Right lung (tissue), 5 donors: ENCODE measurements around the gene SPCS2. TPM values are rescaled to one million over a fixed set of nuclear protein-coding genes. Genes with fewer than 3 reads are reported as not detected.

Experiments
- polyA plus RNA-seq, 5 donors: library from polyadenylated mRNA; unstranded; fragments of 120-200 nt; gene quantifications; one replicate each; pipeline versions ENCODE4 v1.2.1 to v1.2.3, GENCODE V29; 2013; ENCODE audit warnings: inconsistent platforms in 1 of 5, low replicate concordance in 1 of 5; ENCODE audit not compliant: insufficient read length in 5 of 5, insufficient read depth in 1 of 5

SPCS2 gene
- polyA plus RNA-seq, 5 donors: 163 to 210 (median 199) TPM

Other genes starting within 250 kb of the SPCS2 start
- under 1 TPM; 0.26 to 0.73 (median 0.58) TPM for gene CHRDL2, start 217.8 kb upstream of the SPCS2 start, polyA plus RNA-seq
- gene RNF169, start 200.4 kb upstream of the SPCS2 start, polyA plus RNA-seq: 10 to 100 TPM; 14.6 to 23.5 (median 21.6) TPM
- gene XRRA1, start 175 bp upstream of the SPCS2 start, polyA plus RNA-seq: 10 to 100 TPM; 13.0 to 19.3 (median 17.5) TPM
- 10 to 100 TPM; 11.6 to 16.1 (median 14.3) TPM for gene NEU3, start 39.7 kb downstream of the SPCS2 start, polyA plus RNA-seq
- gene OR2AT4, start 147.6 kb downstream of the SPCS2 start, polyA plus RNA-seq: under 1 TPM; 0.03 to 0.09 (median 0.04) TPM
- 10 to 100 TPM; 22.4 to 34.3 (median 24.5) TPM for gene SLCO2B1, start 201.8 kb downstream of the SPCS2 start, polyA plus RNA-seq